Astrocyte (in vitro differentiated cells and primary cell): ENCODE results near the gene POU2F3. TPM values are rescaled to one million over a fixed set of nuclear protein-coding genes. Genes with fewer than 3 reads are reported as not detected.

ENCODE experiments used
- DNase-seq: peaks from one replicate; pipeline ENCODE4 v3.0.0-alpha.2; 2010; ENCODE audit warnings: low read depth
- FAIRE-seq: peaks from 2 replicates; lab custom pipeline; 2011; peaks lifted over from hg19 to GRCh38; lab: Jason Lieb, UNC
- H2AFZ ChIP-seq: 2 replicates; pipeline ENCODE4 v1.6.0; 2012; ENCODE audit warnings: low read depth, low read length, inconsistent platforms
- H3K27ac ChIP-seq: 2 replicates; pipeline ENCODE4 v1.5.1; 2011; ENCODE audit warnings: low read depth, low read length, inconsistent platforms
- H3K27me3 ChIP-seq: 2 replicates; pipeline ENCODE4 v1.6.0; 2011; ENCODE audit warnings: low read length, inconsistent platforms; ENCODE audit not compliant: insufficient read depth
- H3K36me3 ChIP-seq: 2 replicates; pipeline ENCODE4 v1.5.1; 2011; ENCODE audit warnings: low read length, inconsistent platforms; ENCODE audit not compliant: insufficient read depth
- H3K4me1 ChIP-seq: 2 replicates; pipeline ENCODE4 v1.5.1; 2011; ENCODE audit warnings: low read length, inconsistent platforms; ENCODE audit not compliant: insufficient read depth
- H3K4me2 ChIP-seq: 2 replicates; pipeline ENCODE4 v1.6.0; 2012; ENCODE audit warnings: low read length, inconsistent platforms
- H3K4me3 ChIP-seq: 2 replicates; pipeline ENCODE4 v1.5.1; 2011; ENCODE audit warnings: low read depth, mild to moderate bottlenecking, low read length, inconsistent platforms; ENCODE audit not compliant: insufficient read depth
- H3K79me2 ChIP-seq: 2 replicates; pipeline ENCODE4 v1.6.0; 2012; ENCODE audit warnings: mild to moderate bottlenecking, low read length, inconsistent platforms; ENCODE audit not compliant: insufficient read depth
- H3K9ac ChIP-seq: 2 replicates; pipeline ENCODE4 v1.6.0; 2012; ENCODE audit warnings: mild to moderate bottlenecking, low read length, inconsistent platforms
- H3K9me3 ChIP-seq: 2 replicates; pipeline ENCODE4 v1.5.1; 2012; ENCODE audit warnings: low read depth, mild to moderate bottlenecking, low read length, inconsistent platforms; ENCODE audit not compliant: insufficient read depth
- H4K20me1 ChIP-seq: 2 replicates; pipeline ENCODE4 v1.6.0; 2012; ENCODE audit warnings: low read length, inconsistent platforms; ENCODE audit not compliant: insufficient read depth
- H3K27ac Mint-ChIP-seq: one replicate; pipeline ENCODE4 v1.8.0; 2021; ENCODE audit warnings: mild to moderate bottlenecking, mixed read lengths; ENCODE audit not compliant: unreplicated experiment
- H3K27me3 Mint-ChIP-seq: one replicate; pipeline ENCODE4 v1.8.0; 2021; ENCODE audit warnings: low read depth, mixed read lengths; ENCODE audit not compliant: unreplicated experiment
- H3K36me3 Mint-ChIP-seq: one replicate; pipeline ENCODE4 v1.8.0; 2021; ENCODE audit warnings: low read depth, mixed read lengths; ENCODE audit not compliant: unreplicated experiment
- H3K4me1 Mint-ChIP-seq: one replicate; pipeline ENCODE4 v1.8.0; 2021; ENCODE audit warnings: low read depth, mixed read lengths; ENCODE audit not compliant: unreplicated experiment
- H3K4me3 Mint-ChIP-seq: one replicate; pipeline ENCODE4 v1.8.0; 2021; ENCODE audit warnings: mild to moderate bottlenecking, moderate library complexity, mixed read lengths; ENCODE audit not compliant: unreplicated experiment
- H3K9me3 Mint-ChIP-seq: one replicate; pipeline ENCODE4 v1.8.0; 2021; ENCODE audit warnings: mild to moderate bottlenecking, mixed read lengths; ENCODE audit not compliant: unreplicated experiment
- EZH2 ChIP-seq: IDR thresholded peaks from 2 replicates; pipeline ENCODE4 v1.6.1; 2012; ENCODE audit warnings: mild to moderate bottlenecking, low read length, inconsistent platforms; ENCODE audit not compliant: insufficient read depth
- total RNA-seq: library from RNA; stranded (reverse); gene quantifications from 2 replicates; pipeline ENCODE4 v1.2.1, GENCODE V29; 2021
- TF ChIP-seq, protein P1 (sequence below): IDR thresholded peaks from 2 replicates; pipeline ENCODE4 v1.5.1; 2011; ENCODE audit warnings: low read depth, mild to moderate bottlenecking, inconsistent platforms, low read length, moderate library complexity; ENCODE audit not compliant: insufficient read depth

Gene POU2F3
- total RNA-seq, 1 donor from 2014 or later, result 0.20 TPM

DNA sequence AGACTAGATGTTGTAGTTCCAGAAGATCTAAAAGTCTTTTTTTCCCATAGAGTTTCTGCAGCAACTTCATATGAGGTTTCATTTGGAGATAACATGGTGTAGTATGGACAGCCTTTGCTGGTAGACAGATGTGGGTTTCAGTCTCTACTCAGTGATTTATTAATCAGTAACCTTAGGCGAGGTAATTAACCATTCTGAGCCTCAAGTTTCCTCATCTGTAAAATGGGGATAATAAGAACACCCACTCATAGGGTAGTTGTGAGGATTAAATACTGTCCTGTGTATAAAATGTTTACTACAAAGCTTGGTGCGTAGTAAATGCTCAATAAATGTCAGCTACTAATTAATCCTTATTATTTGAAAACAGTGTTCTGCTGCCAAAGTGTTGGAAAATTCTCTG lies 16.8 kb downstream of the POU2F3 start:
- H4K20me1 ChIP-seq, result no peaks in the 10 kb centered on the region
- peaks cover 55% of the 10 kb centered on the region for H3K27me3 ChIP-seq
- Mint-ChIP-seq H3K4me1 (peaks cover 6% of the 10 kb centered on the region), H3K27me3 (peaks cover 81% of the 10 kb centered on the region), H3K27ac (no peak overlapping the region), H3K9me3 (no peaks in the 10 kb centered on the region), H3K36me3 (peaks cover 1% of the 10 kb centered on the region), H3K4me3 (no peak overlapping the region)
- H3K79me2 ChIP-seq, result no peaks in the 10 kb centered on the region
- H3K9ac ChIP-seq, result no peak overlapping the region
- H3K4me2 ChIP-seq, result no peak overlapping the region
- no peak for TF ChIP-seq EZH2
- TF ChIP-seq, protein P1, sequence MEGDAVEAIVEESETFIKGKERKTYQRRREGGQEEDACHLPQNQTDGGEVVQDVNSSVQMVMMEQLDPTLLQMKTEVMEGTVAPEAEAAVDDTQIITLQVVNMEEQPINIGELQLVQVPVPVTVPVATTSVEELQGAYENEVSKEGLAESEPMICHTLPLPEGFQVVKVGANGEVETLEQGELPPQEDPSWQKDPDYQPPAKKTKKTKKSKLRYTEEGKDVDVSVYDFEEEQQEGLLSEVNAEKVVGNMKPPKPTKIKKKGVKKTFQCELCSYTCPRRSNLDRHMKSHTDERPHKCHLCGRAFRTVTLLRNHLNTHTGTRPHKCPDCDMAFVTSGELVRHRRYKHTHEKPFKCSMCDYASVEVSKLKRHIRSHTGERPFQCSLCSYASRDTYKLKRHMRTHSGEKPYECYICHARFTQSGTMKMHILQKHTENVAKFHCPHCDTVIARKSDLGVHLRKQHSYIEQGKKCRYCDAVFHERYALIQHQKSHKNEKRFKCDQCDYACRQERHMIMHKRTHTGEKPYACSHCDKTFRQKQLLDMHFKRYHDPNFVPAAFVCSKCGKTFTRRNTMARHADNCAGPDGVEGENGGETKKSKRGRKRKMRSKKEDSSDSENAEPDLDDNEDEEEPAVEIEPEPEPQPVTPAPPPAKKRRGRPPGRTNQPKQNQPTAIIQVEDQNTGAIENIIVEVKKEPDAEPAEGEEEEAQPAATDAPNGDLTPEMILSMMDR, result no peak
- no peak overlapping the region for H2AFZ ChIP-seq
- H3K9me3 ChIP-seq, result no peaks in the 10 kb centered on the region
- FAIRE-seq, result no peak
- no peak for DNase-seq
- no peaks in the 10 kb centered on the region for H3K4me1 ChIP-seq
- no peak overlapping the region for H3K27ac ChIP-seq
- H3K4me3 ChIP-seq, result no peak overlapping the region
- H3K36me3 ChIP-seq, result no peaks in the 10 kb centered on the region

DNA sequence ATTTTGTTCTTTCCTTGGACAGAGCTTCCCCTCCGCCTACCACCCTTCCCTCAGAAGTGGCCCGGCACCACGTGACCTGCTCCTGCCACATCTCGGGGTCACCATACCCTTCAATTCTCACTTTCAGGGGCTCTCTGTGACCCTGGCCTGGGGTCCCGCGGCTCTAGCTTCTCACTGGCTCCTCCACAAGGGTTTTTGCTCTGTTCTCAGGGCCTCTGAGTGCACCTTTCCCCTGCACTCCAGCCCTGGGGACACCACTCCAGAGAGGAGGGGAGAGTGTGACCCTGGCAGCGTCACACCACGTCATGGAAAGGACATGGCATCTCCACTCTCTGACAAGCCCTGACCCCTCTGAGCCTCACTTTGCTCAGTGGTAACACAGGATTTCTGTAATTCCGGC lies 17.4 kb downstream of the POU2F3 start:
- Mint-ChIP-seq H3K36me3 (peaks cover 1% of the 10 kb centered on the region), H3K27ac (no peak overlapping the region)
- peaks cover 55% of the 10 kb centered on the region for H3K27me3 ChIP-seq

DNA sequence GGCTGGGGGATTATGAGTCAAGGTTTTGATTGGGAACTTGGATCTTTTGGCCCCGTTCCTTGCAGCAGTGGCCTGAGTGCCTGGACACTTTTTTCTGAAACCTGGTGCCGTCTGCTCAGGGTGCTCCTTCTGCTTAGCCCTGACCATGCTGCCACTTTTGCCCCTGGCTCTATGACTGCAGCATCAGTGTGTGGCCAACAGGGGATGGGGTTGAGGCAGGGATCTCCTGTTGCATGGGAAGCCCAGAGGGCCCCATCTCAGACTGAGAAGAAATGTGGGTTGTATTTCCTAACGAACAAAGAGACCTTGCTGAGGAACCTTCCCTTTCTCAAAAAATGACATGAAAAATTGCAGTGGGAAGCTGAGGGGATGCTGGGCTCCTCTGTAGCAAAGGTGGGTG lies 18.7 kb downstream of the POU2F3 start:
- H3K9ac ChIP-seq, result no peak overlapping the region
- H3K4me3 ChIP-seq, result no peak overlapping the region
- H3K27me3 ChIP-seq, result peaks cover 55% of the 10 kb centered on the region
- Mint-ChIP-seq H3K9me3 (no peaks in the 10 kb centered on the region), H3K4me1 (peaks cover 6% of the 10 kb centered on the region), H3K27ac (no peak overlapping the region), H3K4me3 (no peak overlapping the region), H3K36me3 (peaks cover 1% of the 10 kb centered on the region), H3K27me3 (peaks cover 81% of the 10 kb centered on the region)
- no peaks in the 10 kb centered on the region for H3K9me3 ChIP-seq
- TF ChIP-seq, protein P1, result no peak
- TF ChIP-seq EZH2, result no peak
- DNase-seq (no peak), FAIRE-seq (no peak)
- no peak overlapping the region for H2AFZ ChIP-seq
- H3K27ac ChIP-seq, result no peak overlapping the region
- H3K4me2 ChIP-seq, result no peak overlapping the region
- no peaks in the 10 kb centered on the region for H3K79me2 ChIP-seq
- H3K4me1 ChIP-seq, result no peaks in the 10 kb centered on the region
- H3K36me3 ChIP-seq, result no peaks in the 10 kb centered on the region
- H4K20me1 ChIP-seq, result no peaks in the 10 kb centered on the region

More for the DNA sequence above, 17.4 kb downstream of the POU2F3 start:
- H3K4me1 Mint-ChIP-seq, result peaks cover 6% of the 10 kb centered on the region
- no peak overlapping the region for H3K27ac ChIP-seq
- no peak overlapping the region for H3K4me2 ChIP-seq
- H3K4me3 Mint-ChIP-seq, result no peak overlapping the region
- TF ChIP-seq EZH2, result no peak
- TF ChIP-seq, protein P1, result no peak
- no peak overlapping the region for H3K4me3 ChIP-seq
- no peaks in the 10 kb centered on the region for H4K20me1 ChIP-seq
- no peak for FAIRE-seq
- no peaks in the 10 kb centered on the region for H3K9me3 Mint-ChIP-seq
- no peaks in the 10 kb centered on the region for H3K79me2 ChIP-seq
- H3K9ac ChIP-seq, result no peak overlapping the region
- no peaks in the 10 kb centered on the region for H3K4me1 ChIP-seq
- DNase-seq, result no peak
- no peak overlapping the region for H2AFZ ChIP-seq
- no peaks in the 10 kb centered on the region for H3K9me3 ChIP-seq
- H3K36me3 ChIP-seq, result no peaks in the 10 kb centered on the region
- peaks cover 80% of the 10 kb centered on the region for H3K27me3 Mint-ChIP-seq
